Keratinocyte (primary cell): ENCODE results near the gene POR.

Experiments
- EZH2 ChIP-seq: IDR thresholded peaks from one replicate; pipeline ENCODE4 v1.6.1; 2012; ENCODE audit warnings: inconsistent platforms, mild to moderate bottlenecking, low read length, moderate library complexity
- TF ChIP-seq, protein P1 (sequence below), 3 experiments: IDR thresholded peaks in 1 of 3; conservative IDR thresholded peaks in 1 of 3; optimal IDR thresholded peaks in 1 of 3; 2 replicates in 2 of 3; 3 replicates in 1 of 3; pipeline versions ENCODE3 to v1.5.1; 2011; ENCODE audit warnings: low read length in 3 of 3, mild to moderate bottlenecking in 3 of 3, moderate library complexity in 2 of 3, control low read depth in 1 of 3, inconsistent platforms in 1 of 3; ENCODE audit not compliant: insufficient read depth in 2 of 3; ENCODE audit errors: extremely low read depth in 1 of 3

DNA sequence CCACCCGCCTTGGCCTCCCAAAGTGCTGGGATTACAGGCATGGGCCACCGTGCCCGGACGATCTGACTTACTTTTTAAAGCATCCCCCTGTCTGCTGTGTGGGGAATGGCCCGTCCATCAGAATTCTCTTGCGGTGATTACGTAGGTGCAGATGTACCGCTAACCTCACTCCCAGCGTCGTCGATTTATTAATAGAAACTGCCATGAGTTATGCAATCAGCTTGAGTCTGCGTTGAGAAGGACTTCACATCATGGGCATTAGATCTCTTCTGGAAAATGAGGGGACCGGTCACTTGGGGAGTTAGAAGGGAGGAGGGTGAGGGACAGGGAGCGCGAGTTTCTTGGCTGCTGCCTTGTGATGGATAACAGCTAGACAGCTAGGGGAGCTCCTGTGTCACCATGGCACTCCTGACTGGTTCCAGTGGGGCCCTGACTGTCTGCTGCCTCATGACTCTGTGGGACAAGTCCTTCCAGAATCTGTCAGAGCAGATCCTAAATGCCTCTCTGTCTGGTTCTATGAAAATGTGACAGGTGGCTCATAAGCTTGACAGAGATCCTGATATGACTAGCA, 35.2 kb downstream of the POR start:
- TF ChIP-seq, protein P1, sequence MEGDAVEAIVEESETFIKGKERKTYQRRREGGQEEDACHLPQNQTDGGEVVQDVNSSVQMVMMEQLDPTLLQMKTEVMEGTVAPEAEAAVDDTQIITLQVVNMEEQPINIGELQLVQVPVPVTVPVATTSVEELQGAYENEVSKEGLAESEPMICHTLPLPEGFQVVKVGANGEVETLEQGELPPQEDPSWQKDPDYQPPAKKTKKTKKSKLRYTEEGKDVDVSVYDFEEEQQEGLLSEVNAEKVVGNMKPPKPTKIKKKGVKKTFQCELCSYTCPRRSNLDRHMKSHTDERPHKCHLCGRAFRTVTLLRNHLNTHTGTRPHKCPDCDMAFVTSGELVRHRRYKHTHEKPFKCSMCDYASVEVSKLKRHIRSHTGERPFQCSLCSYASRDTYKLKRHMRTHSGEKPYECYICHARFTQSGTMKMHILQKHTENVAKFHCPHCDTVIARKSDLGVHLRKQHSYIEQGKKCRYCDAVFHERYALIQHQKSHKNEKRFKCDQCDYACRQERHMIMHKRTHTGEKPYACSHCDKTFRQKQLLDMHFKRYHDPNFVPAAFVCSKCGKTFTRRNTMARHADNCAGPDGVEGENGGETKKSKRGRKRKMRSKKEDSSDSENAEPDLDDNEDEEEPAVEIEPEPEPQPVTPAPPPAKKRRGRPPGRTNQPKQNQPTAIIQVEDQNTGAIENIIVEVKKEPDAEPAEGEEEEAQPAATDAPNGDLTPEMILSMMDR (optimal IDR thresholded peaks at IDR 0.05 in 1 of 3, IDR thresholded peaks at IDR 0.05 in 1 of 3, conservative IDR thresholded peaks at IDR 0.05 in 1 of 3; ENCODE audit: extremely low read depth in 1 of 3, insufficient read depth in 2 of 3, low read length in 3 of 3), result no peak
- TF ChIP-seq EZH2, result no peak
